HG03066 (cell line): ENCODE data around the gene NGEF.

Source experiments
- ATAC-seq: cut with Tn5 transposase; IDR thresholded peaks from one replicate; pipeline ENCODE4 v1.9.1; 2021; ENCODE audit warnings: low read depth; ENCODE audit not compliant: unreplicated experiment

Gene NGEF

GRCh38 chr2:232976176-232976575 lies 36.9 kb downstream of the NGEF start:
- no peak for ATAC-seq

GRCh38 chr2:232974396-232974795 lies 38.7 kb downstream of the NGEF start:
- no peak for ATAC-seq

GRCh38 chr2:232973796-232974195 lies 39.3 kb downstream of the NGEF start:
- ATAC-seq = no peak

- ATAC-seq = no peak
These were observed 39.9 kb downstream of the NGEF start for GRCh38 chr2:232973011-232973735.

- no peak for ATAC-seq
These were observed 41.3 kb downstream of the NGEF start for GRCh38 chr2:232971744-232972143.

GRCh38 chr2:232970051-232970450 lies 43.0 kb downstream of the NGEF start:
- ATAC-seq = no peak

GRCh38 chr2:232967474-232967873 lies 45.6 kb downstream of the NGEF start:
- no peak for ATAC-seq

GRCh38 chr2:232966122-232966521 lies 46.9 kb downstream of the NGEF start:
- ATAC-seq = no peak

- ATAC-seq = no peak
These were observed 49.1 kb downstream of the NGEF start for GRCh38 chr2:232963913-232964312.

- no peak for ATAC-seq
These were observed 52.2 kb downstream of the NGEF start for GRCh38 chr2:232960862-232961261.

- no peak for ATAC-seq
These were observed 53.9 kb downstream of the NGEF start for GRCh38 chr2:232959139-232959538.

- ATAC-seq = no peak
These were observed 55.4 kb downstream of the NGEF start for GRCh38 chr2:232957657-232958090.

GRCh38 chr2:232955856-232956255 lies 57.2 kb downstream of the NGEF start:
- ATAC-seq = no peak

- no peak for ATAC-seq
These were observed 58.4 kb downstream of the NGEF start for GRCh38 chr2:232954691-232955090.

- ATAC-seq = no peak
These were observed 61.2 kb downstream of the NGEF start for GRCh38 chr2:232951891-232952290.

GRCh38 chr2:232951181-232951580 lies 61.9 kb downstream of the NGEF start:
- no peak for ATAC-seq

- no peak for ATAC-seq
These were observed 62.3 kb downstream of the NGEF start for GRCh38 chr2:232950751-232951150.

- no peak for ATAC-seq
These were observed 64.0 kb downstream of the NGEF start for GRCh38 chr2:232949016-232949415.

- no peak for ATAC-seq
These were observed 70.2 kb downstream of the NGEF start for GRCh38 chr2:232942831-232943230.

GRCh38 chr2:232941912-232942594 lies 71.0 kb downstream of the NGEF start:
- no peak for ATAC-seq

GRCh38 chr2:232941400-232941799 lies 71.7 kb downstream of the NGEF start:
- ATAC-seq = no peak

GRCh38 chr2:232940724-232941123 lies 72.3 kb downstream of the NGEF start:
- no peak for ATAC-seq
